ENCODE data around the gene ZNF621.
"Not testable (repeated sequence)": the region's sequence is repeated elsewhere in the genome, so short reads cannot be mapped to it uniquely, and the experiment has no call there.

ZNF621 gene

DNA sequence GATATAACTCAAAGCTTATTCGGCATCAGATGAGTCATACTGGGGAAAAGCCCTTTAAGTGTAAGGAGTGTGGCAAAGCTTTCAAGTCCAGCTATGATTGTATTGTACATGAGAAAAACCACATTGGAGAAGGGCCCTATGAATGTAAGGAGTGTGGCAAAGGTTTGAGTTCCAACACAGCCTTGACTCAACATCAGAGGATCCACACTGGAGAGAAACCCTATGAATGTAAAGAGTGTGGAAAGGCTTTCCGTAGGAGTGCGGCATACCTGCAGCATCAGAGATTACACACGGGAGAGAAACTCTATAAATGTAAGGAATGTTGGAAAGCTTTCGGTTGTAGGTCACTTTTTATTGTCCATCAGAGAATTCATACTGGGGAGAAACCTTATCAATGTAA is 7.5 kb downstream of the ZNF621 start:
- FAIRE-seq (no peak), DNase-seq (ENCODE audit: insufficient read length, low spot score) (no peak)
- TF ChIP-seq, protein P1, sequence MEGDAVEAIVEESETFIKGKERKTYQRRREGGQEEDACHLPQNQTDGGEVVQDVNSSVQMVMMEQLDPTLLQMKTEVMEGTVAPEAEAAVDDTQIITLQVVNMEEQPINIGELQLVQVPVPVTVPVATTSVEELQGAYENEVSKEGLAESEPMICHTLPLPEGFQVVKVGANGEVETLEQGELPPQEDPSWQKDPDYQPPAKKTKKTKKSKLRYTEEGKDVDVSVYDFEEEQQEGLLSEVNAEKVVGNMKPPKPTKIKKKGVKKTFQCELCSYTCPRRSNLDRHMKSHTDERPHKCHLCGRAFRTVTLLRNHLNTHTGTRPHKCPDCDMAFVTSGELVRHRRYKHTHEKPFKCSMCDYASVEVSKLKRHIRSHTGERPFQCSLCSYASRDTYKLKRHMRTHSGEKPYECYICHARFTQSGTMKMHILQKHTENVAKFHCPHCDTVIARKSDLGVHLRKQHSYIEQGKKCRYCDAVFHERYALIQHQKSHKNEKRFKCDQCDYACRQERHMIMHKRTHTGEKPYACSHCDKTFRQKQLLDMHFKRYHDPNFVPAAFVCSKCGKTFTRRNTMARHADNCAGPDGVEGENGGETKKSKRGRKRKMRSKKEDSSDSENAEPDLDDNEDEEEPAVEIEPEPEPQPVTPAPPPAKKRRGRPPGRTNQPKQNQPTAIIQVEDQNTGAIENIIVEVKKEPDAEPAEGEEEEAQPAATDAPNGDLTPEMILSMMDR (IDR thresholded peaks at IDR 0.05; ENCODE audit: insufficient read depth, missing control alignments) = no peak

DNA sequence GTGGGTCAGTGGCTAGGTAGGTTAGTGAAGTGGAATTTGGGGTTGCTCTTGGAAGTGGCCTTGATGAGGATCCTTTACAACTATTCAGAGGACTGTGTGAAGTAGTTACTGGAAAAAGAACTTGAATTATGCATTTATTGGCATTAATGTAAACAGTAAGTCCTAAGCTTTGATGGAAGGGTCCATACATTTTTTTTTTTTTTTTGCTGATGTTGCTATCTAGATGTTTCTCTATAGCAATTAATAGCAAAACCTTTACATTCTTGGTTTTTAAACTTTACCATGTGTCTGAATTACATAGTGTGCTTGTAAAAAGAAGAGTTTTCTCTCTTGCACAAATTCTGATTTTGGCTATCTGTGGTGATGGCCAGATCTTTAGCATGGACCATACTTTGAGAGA is 9.5 kb downstream of the ZNF621 start:
- no peak for FAIRE-seq
- TF ChIP-seq, protein P1 (IDR thresholded peaks at IDR 0.05; ENCODE audit: insufficient read depth, missing control alignments) = no peak
- DNase-seq (ENCODE audit: insufficient read length, low spot score) = no peak

GRCh38 chr3:40546816-40547215 is 22.1 kb downstream of the ZNF621 start:
- FAIRE-seq = no peak
- TF ChIP-seq, protein P1 (IDR thresholded peaks at IDR 0.05; ENCODE audit: insufficient read depth, missing control alignments) = no peak
- DNase-seq (ENCODE audit: insufficient read length, low spot score) = no peak

DNA sequence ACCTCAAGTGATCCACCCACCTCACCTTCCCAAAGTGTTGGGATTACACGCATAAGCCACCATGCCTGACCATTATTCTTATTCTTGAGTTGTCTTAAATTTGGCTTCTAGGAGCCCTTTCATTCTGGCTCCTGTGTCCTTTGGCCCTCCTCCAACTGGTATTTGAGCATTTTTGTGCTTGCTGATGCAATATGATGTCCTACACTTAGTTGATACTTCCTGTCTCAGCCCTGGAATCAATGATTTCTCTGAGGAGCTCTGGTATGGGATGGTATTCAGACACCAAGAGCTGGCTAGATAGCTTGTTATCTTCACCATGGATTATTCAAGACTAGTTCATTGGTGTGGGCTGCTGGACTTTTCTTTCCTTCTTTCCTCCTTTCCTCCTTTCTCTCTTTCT is 25.4 kb downstream of the ZNF621 start:
- DNase-seq (ENCODE audit: insufficient read length, low spot score) = no peak
- TF ChIP-seq, protein P1 (IDR thresholded peaks at IDR 0.05; ENCODE audit: insufficient read depth, missing control alignments) = no peak
- FAIRE-seq = no peak

GRCh38 chr3:40557575-40558161 is 32.9 kb downstream of the ZNF621 start:
- FAIRE-seq (no peak), DNase-seq (ENCODE audit: insufficient read length, low spot score) (no peak)
- TF ChIP-seq, protein P1 (IDR thresholded peaks at IDR 0.05; ENCODE audit: insufficient read depth, missing control alignments) = no peak

GRCh38 chr3:40562482-40562881 is 37.7 kb downstream of the ZNF621 start:
- not testable (repeated sequence) for DNase-seq (ENCODE audit: insufficient read length, low spot score); FAIRE-seq

GRCh38 chr3:40565629-40566028 is 40.9 kb downstream of the ZNF621 start:
- not testable (repeated sequence) for DNase-seq (ENCODE audit: insufficient read length, low spot score); FAIRE-seq

DNA sequence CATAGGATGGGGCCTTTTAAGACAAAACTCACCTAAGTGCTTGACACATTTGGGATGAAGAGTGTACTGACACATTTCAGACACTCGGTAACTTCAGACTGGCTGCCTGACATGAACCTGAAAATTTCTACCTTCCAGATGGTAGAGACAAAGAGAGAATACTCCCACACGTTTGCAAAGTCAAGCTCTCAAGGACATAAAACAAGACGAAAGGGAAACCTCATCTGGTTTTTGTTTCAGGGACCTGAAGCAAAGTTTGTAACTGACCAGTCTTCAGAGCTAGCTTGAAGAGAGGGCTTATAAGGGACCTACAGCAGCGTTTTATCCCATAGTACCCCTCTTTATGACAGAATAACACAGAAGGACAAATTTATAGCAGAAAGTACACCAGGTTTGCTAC is 41.9 kb downstream of the ZNF621 start:
- FAIRE-seq = no peak
- TF ChIP-seq, protein P1 (IDR thresholded peaks at IDR 0.05; ENCODE audit: insufficient read depth, missing control alignments) = no peak
- no peak for DNase-seq (ENCODE audit: insufficient read length, low spot score)

All from D721Med (cell line).